Stimulated activated CD4-positive, alpha-beta T cell treated with anti-CD3 and anti-CD28 coated beads, Interleukin-15, amount 100 ng/mL, for 1 hour (primary cell): ENCODE results near the gene TEN1.

ENCODE experiments used
- DNase-seq, 2 donors: peaks; one replicate each; pipeline ENCODE4 v3.0.0-alpha.2; 2020; ENCODE audit warnings: low read depth in 1 of 2, low spot score in 1 of 2

Gene TEN1

GRCh38 chr17:75976175-75976848 is 2.7 kb upstream of the TEN1 start:
- no peak for DNase-seq

- DNase-seq: no peak
These were observed 706 bp downstream of the TEN1 start for GRCh38 chr17:75979705-75980187.

- DNase-seq: no peak
These were observed 1.4 kb downstream of the TEN1 start for GRCh38 chr17:75980188-75981018.

GRCh38 chr17:75981019-75981615 is 2.1 kb downstream of the TEN1 start:
- DNase-seq: no peak

- no peak for DNase-seq
These were observed 4.6 kb downstream of the TEN1 start for GRCh38 chr17:75983501-75984181.

GRCh38 chr17:75985986-75986385 is 6.9 kb downstream of the TEN1 start:
- DNase-seq: no peak

GRCh38 chr17:75987041-75987440 is 8.0 kb downstream of the TEN1 start:
- no peak for DNase-seq

- no peak for DNase-seq
These were observed 12.4 kb downstream of the TEN1 start for GRCh38 chr17:75991396-75991795.

- DNase-seq: no peak
These were observed 15.8 kb downstream of the TEN1 start for GRCh38 chr17:75994802-75995370.

GRCh38 chr17:75995385-75995925 is 16.4 kb downstream of the TEN1 start:
- no peak for DNase-seq

- DNase-seq: peak in 1 of 2 donors; percentile 22
These were observed 17.9 kb downstream of the TEN1 start for GRCh38 chr17:75996665-75997590.

- DNase-seq: no peak
These were observed 19.3 kb downstream of the TEN1 start for GRCh38 chr17:75998327-75998795.

GRCh38 chr17:76000016-76000754 is 21.1 kb downstream of the TEN1 start:
- peak; percentile 38 to 55 for DNase-seq

- DNase-seq: no peak
These were observed 21.9 kb downstream of the TEN1 start, which contains the start of gene CDK3 for GRCh38 chr17:76000755-76001521. TSS of gene CDK3 (plus strand) at chr17:76000855. CDS start at chr17:76001426, 571 bp downstream.

GRCh38 chr17:76002100-76002499 is 23.1 kb downstream of the TEN1 start:
- DNase-seq: no peak

- no peak for DNase-seq
These were observed 24.9 kb downstream of the TEN1 start for GRCh38 chr17:76003915-76004314.

- no peak for DNase-seq
These were observed 25.8 kb downstream of the TEN1 start for GRCh38 chr17:76004750-76005262.
